Stomach (tissue), 9 donors: ENCODE data around the gene VWA8. TPM values are rescaled to one million over a fixed set of nuclear protein-coding genes. Genes with fewer than 3 reads are reported as not detected.
A peak's percentile ranks its signal among the peaks of the same experiment; 100 is the strongest.

Experiments
- DNase-seq, 2 donors: peaks; one replicate each; pipeline versions ENCODE4 v3.0.0 to v3.0.0-alpha.2; 2013 to 2019
- H3K27ac ChIP-seq, 5 donors: fragments of 200-600 bp in 4 of 5; sonication (generic) in 4 of 5; one replicate each; pipeline ENCODE4 v1.5.1; 2013 to 2019; ENCODE audit warnings: mild to moderate bottlenecking in 1 of 5, moderate library complexity in 1 of 5
- H3K27me3 ChIP-seq, 3 donors: fragments of 200-600 bp; sonication (generic); one replicate each; pipeline ENCODE4 v1.5.1; 2017 to 2019; ENCODE audit warnings: mixed run types in 1 of 3
- H3K36me3 ChIP-seq, 4 donors: fragments of 200-600 bp; sonication (generic); 1 replicate in 3 of 4; 2 replicates in 1 of 4; pipeline ENCODE4 v1.5.1; 2016 to 2019
- H3K4me1 ChIP-seq, 4 donors: fragments of 200-600 bp; sonication (generic); one replicate each; pipeline ENCODE4 v1.5.1; 2016 to 2019
- H3K4me3 ChIP-seq, 4 donors: fragments of 200-600 bp; sonication (generic) in 3 of 4; one replicate each; pipeline ENCODE4 v1.5.1; 2016 to 2019; ENCODE audit warnings: mild to moderate bottlenecking in 1 of 4
- H3K9me3 ChIP-seq, 4 donors: fragments of 200-600 bp; sonication (generic); one replicate each; pipeline ENCODE4 v1.5.1; 2016 to 2019
- EP300 ChIP-seq: sonication (generic); formaldehyde crosslinking; IDR thresholded peaks from one replicate; pipeline ENCODE4 v1.6.1; 2017; ENCODE audit warnings: antibody characterized with exemption
- POLR2A ChIP-seq, 4 donors: fragments of 450-650 bp; IDR thresholded peaks; one replicate each; pipeline ENCODE4 v1.6.1; 2016; ENCODE audit warnings: antibody characterized with exemption in 4 of 4, control low read depth in 2 of 4, mild to moderate bottlenecking in 1 of 4, moderate library complexity in 1 of 4
- POLR2AphosphoS5 ChIP-seq, 3 donors: sonication (generic); formaldehyde crosslinking; IDR thresholded peaks; one replicate each; pipeline ENCODE4 v1.6.1; 2016; ENCODE audit warnings: antibody characterized with exemption in 3 of 3
- WGBS, 5 donors: extraction: QIAGEN DNeasy Blood & Tissue Kit in 3 of 5; methylation state at CpG; one replicate each; pipeline versions ENCODE4 v1.1.5 to v1.1.7; 2013 to 2018; 5-methylcytosine and 5-hydroxymethylcytosine counted together
- intact Hi-C: fragments of 100-400 bp; cut with DNase I; formaldehyde crosslinking; loops from one replicate; pipeline ENCODE4 v1.15.1; 2023; ENCODE audit warnings: low total_unique reads
- polyA plus RNA-seq, 3 donors: library from polyadenylated mRNA; stranded (reverse); fragments of 200-250 nt; gene quantifications; one replicate each; pipeline ENCODE4 v1.2.3, GENCODE V29; 2013
- total RNA-seq, 5 donors: library from RNA; depleted of rRNA; stranded (reverse); fragments of >200 nt; gene quantifications; one replicate each; pipeline versions ENCODE4 v1.1.0 to v1.2.3, GENCODE V29; 2014 to 2016
- TF ChIP-seq, protein P1 (sequence below), 7 experiments: fragments of 450-650 bp in 4 of 7; fragments of 200-600 bp in 3 of 7; sonication (generic) in 3 of 7; IDR thresholded peaks; one replicate each; pipeline ENCODE4 v1.5.1; 2016 to 2019; ENCODE audit warnings: antibody characterized with exemption in 7 of 7, control low read depth in 2 of 7, mild to moderate bottlenecking in 1 of 7
- donor health status: healthy with polysubstance abuse.
- donor health status: Bipolar disorder and iron deficiency.
- donor health status: healthy.

The VWA8 gene
- total and polyA plus RNA-seq, 8 donors, result 3.3 to 99.2 (median 25.4) TPM

DNA sequence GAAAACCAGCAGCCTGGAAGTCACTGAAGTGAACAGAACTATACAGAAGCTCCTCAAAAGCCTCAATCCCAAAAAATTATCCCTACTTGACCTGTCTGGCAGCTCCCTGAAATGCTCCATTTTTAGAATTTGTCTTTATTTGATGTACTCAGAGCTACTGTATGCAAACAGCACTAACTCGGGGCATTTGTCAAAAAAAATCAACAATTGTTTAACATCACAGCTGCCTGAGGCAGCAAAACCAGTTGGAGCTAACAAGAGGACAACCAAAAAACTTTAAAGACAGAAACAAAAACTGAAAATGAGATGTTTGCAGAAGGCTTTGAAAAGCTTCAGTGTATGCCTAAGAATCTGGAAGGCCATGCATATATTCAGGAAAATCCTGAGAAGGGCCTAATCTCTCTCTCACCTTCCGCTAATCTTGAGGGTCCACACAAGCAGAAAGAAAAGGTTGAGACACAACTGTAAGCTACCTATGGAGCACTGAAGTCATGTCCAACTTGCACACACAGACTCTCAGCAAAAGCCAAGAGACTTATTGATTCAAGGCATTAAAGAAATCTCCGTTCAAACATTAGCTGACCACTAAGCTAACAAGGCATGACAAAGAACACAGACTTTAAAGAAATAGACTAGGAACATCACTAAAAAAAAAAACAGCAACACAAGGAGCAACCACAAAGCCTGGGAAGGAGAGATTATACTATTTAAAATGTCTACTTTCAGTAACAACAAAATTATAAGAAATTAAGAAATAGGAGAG is 16.1 kb downstream of the VWA8 start:
- no peak for TF ChIP-seq POLR2AphosphoS5 (IDR thresholded peaks at IDR 0.05)
- peak in 1 of 4 donors; percentile 15 for TF ChIP-seq POLR2A (IDR thresholded peaks at IDR 0.05)
- TF ChIP-seq, protein P1, sequence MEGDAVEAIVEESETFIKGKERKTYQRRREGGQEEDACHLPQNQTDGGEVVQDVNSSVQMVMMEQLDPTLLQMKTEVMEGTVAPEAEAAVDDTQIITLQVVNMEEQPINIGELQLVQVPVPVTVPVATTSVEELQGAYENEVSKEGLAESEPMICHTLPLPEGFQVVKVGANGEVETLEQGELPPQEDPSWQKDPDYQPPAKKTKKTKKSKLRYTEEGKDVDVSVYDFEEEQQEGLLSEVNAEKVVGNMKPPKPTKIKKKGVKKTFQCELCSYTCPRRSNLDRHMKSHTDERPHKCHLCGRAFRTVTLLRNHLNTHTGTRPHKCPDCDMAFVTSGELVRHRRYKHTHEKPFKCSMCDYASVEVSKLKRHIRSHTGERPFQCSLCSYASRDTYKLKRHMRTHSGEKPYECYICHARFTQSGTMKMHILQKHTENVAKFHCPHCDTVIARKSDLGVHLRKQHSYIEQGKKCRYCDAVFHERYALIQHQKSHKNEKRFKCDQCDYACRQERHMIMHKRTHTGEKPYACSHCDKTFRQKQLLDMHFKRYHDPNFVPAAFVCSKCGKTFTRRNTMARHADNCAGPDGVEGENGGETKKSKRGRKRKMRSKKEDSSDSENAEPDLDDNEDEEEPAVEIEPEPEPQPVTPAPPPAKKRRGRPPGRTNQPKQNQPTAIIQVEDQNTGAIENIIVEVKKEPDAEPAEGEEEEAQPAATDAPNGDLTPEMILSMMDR (IDR thresholded peaks at IDR 0.05), result no peak
- TF ChIP-seq EP300, result no peak
- intact Hi-C loops, result no loop called here
- Histone ChIP-seq H3K9me3 (peaks cover 0 to 11% (median 4%) of the 10 kb centered on the region in 4 donors), H3K36me3 (peaks cover 0 to 26% (median 11%) of the 10 kb centered on the region in 4 donors), H3K4me1 (peaks cover 0 to 36% (median 14%) of the 10 kb centered on the region in 4 donors), H3K27me3 (no peaks in the 10 kb centered on the region), H3K27ac (peak overlapping the region in 2 of 5 donors; percentile 16 to 27), H3K4me3 (no peak overlapping the region)
- WGBS, 5 donors, result 33 to 70% (median 52%) methylated on average over 3 of the region's 3 CpGs
- DNase-seq, result peak in 1 of 2 donors; percentile 37

DNA sequence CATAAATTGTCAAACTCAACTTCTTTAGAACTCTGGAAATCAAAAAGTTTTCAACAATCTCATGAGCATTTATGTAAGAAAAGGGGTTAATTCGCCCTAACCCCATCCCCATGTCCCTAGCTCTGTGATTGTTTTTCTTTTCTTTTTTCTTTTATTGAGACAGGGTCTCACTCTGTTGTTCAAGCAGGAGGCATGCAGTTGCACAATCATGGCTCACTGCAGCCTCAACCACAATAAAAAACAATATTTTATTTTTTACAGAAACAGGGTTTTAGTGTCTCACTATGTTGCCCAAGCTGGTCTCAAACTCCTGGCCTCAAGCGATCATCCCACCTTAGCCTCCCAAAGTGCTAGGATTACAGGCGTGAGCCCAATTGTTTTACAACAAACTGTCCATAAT is 16.7 kb downstream of the VWA8 start:
- Histone ChIP-seq H3K27me3 (no peaks in the 10 kb centered on the region), H3K27ac (peak overlapping the region in 1 of 5 donors; percentile 27), H3K9me3 (peaks cover 0 to 11% (median 4%) of the 10 kb centered on the region in 4 donors), H3K4me3 (no peak overlapping the region), H3K4me1 (peaks cover 0 to 42% (median 15%) of the 10 kb centered on the region in 4 donors), H3K36me3 (peaks cover 0 to 23% (median 11%) of the 10 kb centered on the region in 4 donors)
- no peak for DNase-seq
- no peak for TF ChIP-seq POLR2A (IDR thresholded peaks at IDR 0.05)
- TF ChIP-seq, protein P1 (IDR thresholded peaks at IDR 0.05), result no peak
- TF ChIP-seq POLR2AphosphoS5 (IDR thresholded peaks at IDR 0.05), result no peak
- TF ChIP-seq EP300, result no peak
- 90 to 97% (median 96%) methylated on average over 3 of the region's 3 CpGs for WGBS, 5 donors
- intact Hi-C loops, result no loop called here

DNA sequence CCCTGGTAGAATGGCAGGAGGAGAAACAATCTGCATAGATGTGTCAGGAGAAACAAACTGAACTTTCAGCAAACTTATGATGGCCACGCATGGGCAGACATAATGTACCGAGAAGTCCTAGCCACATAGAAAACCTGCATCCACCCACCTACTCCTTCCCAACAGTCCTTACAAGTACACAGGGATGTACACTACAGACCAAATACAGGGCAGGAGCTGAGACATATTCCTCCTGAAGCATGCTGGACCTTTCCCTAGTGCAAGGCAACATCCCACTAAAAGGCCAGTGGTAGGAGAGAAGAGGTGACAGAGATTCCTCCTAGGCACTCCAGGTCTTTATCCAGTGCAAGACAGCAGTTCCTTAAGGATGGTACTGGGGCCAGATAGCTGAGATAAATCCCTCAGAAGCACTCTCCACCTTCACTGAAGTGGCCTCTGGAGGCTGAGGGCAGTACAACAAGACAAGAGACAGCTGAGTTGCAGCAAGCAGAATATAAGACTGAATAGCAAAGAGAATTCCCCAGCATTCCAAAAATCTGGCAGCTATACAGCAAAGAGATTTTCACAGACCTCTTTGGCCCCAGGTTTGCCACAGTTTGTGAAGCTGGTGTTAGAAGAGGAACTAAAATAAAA is 18.3 kb downstream of the VWA8 start:
- 89 to 100% (median 98%) methylated on average over 2 of the region's 2 CpGs for WGBS, 5 donors
- H3K36me3 ChIP-seq, result peaks cover 0 to 20% (median 10%) of the 10 kb centered on the region in 4 donors
- TF ChIP-seq POLR2A (IDR thresholded peaks at IDR 0.05) (no peak), EP300 (no peak), POLR2AphosphoS5 (IDR thresholded peaks at IDR 0.05) (no peak)
- TF ChIP-seq, protein P1 (IDR thresholded peaks at IDR 0.05), result no peak
- H3K27me3 ChIP-seq, result no peaks in the 10 kb centered on the region
- intact Hi-C loops, result no loop called here
- no peak overlapping the region for H3K4me3 ChIP-seq
- DNase-seq, result peak in 1 of 2 donors; percentile 36
- no peak overlapping the region for H3K27ac ChIP-seq
- H3K4me1 ChIP-seq, result peaks cover 0 to 47% (median 18%) of the 10 kb centered on the region in 4 donors
- peaks cover 0 to 11% (median 4%) of the 10 kb centered on the region in 4 donors for H3K9me3 ChIP-seq

DNA sequence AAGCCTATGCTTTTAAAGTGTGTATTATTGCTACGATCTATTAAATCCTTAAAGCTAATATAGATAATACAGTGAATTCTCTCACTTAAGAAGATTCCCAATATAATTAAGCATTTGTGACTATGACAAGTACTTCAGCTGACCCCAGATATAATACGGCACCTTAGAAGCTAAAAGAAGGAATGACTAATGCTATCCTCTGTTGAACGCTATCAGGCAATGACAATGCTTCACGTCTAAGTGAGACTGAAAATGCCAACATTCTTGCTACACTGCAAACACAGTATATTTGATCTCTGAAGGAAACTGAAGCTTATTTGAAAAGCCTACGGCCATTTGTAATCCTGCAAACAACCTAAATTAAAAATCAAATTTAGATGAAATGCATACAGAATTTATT is 19.7 kb downstream of the VWA8 start:
- Histone ChIP-seq H3K27ac (no peak overlapping the region), H3K4me3 (no peak overlapping the region), H3K36me3 (peaks cover 0 to 7% (median 5%) of the 10 kb centered on the region in 4 donors), H3K9me3 (peaks cover 0 to 8% (median 4%) of the 10 kb centered on the region in 4 donors), H3K27me3 (no peaks in the 10 kb centered on the region), H3K4me1 (peaks cover 0 to 47% (median 18%) of the 10 kb centered on the region in 4 donors)
- DNase-seq, result peak in 1 of 2 donors; percentile 25
- WGBS, 5 donors, result 38 to 68% (median 55%) methylated on average over 5 of the region's 5 CpGs
- intact Hi-C loops, result no loop called here
- TF ChIP-seq POLR2A (IDR thresholded peaks at IDR 0.05) (no peak), EP300 (no peak), POLR2AphosphoS5 (IDR thresholded peaks at IDR 0.05) (no peak)
- TF ChIP-seq, protein P1 (IDR thresholded peaks at IDR 0.05), result no peak
